SK-N-SH (cell line): ENCODE measurements around the gene YKT6. TPM values are rescaled to one million over a fixed set of nuclear protein-coding genes. Genes with fewer than 3 reads are reported as not detected.

Source experiments
- CTCF ChIA-PET: fragments of 300-600, 350-600 bp; formaldehyde crosslinking; extraction: SDS; loops from one replicate; lab custom pipeline; 2021; lab: Yijun Ruan, JAX
- POLR2A ChIA-PET: fragments of 350-600 bp; sonication (Branson Sonifier 250); formaldehyde crosslinking; extraction: SDS; loops from one replicate; lab custom pipeline; 2020; ENCODE audit warnings: antibody characterized with exemption, inconsistent platforms; lab: Yijun Ruan, JAX
- DNase-seq: peaks from one replicate; pipeline ENCODE4 v3.0.0; 2012
- H2AFZ ChIP-seq: fragments of 200-600 bp; sonication (generic); 2 replicates; pipeline ENCODE4 v1.8.1; 2016; ENCODE audit warnings: antibody characterized with exemption, mild to moderate bottlenecking, low read depth
- H3F3A ChIP-seq: fragments of 200-600 bp; sonication (generic); replicated peaks from 2 replicates; pipeline ENCODE3; 2016; ENCODE audit warnings: antibody characterized with exemption, mild to moderate bottlenecking; ENCODE audit not compliant: insufficient read depth
- H3K27ac ChIP-seq, 2 experiments: fragments of 200-500 bp in 1 of 2; fragments of 200-600 bp in 1 of 2; sonication (Bioruptor generic) in 1 of 2; sonication (generic), shearing (Covaris generic) in 1 of 2; 2 replicates each; pipeline versions ENCODE4 v1.5.1 to v1.6.1; 2014 to 2016; ENCODE audit warnings: low read depth in 2 of 2, inconsistent platforms in 1 of 2, low read length in 1 of 2, mild to moderate bottlenecking in 1 of 2, mixed read lengths in 1 of 2
- H3K27me3 ChIP-seq: fragments of 200-600 bp; sonication (generic), shearing (Covaris generic); 2 replicates; pipeline ENCODE4 v1.6.1; 2016; ENCODE audit warnings: mixed run types; ENCODE audit not compliant: insufficient read depth
- H3K36me3 ChIP-seq, 2 experiments: fragments of 200-500 bp in 1 of 2; fragments of 200-600 bp in 1 of 2; sonication (Bioruptor generic) in 1 of 2; sonication (generic) in 1 of 2; replicated peaks in 1 of 2; 2 replicates each; pipeline versions ENCODE3 to v1.5.1; 2014 to 2016; ENCODE audit warnings: low read length in 1 of 2, mild to moderate bottlenecking in 1 of 2; ENCODE audit not compliant: insufficient read depth in 2 of 2, control insufficient read depth in 1 of 2
- H3K4me1 ChIP-seq, 2 experiments: fragments of 200-500 bp in 1 of 2; fragments of 200-600 bp in 1 of 2; sonication (Bioruptor generic) in 1 of 2; sonication (generic), shearing (Covaris generic) in 1 of 2; 2 replicates each; pipeline versions ENCODE4 v1.5.1 to v1.6.1; 2014 to 2016; ENCODE audit warnings: low read depth in 1 of 2, low read length in 1 of 2, mixed run types in 1 of 2; ENCODE audit not compliant: insufficient read depth in 2 of 2, control insufficient read depth in 1 of 2
- H3K4me2 ChIP-seq: fragments of 200-600 bp; sonication (generic), shearing (Covaris generic); 2 replicates; pipeline ENCODE4 v1.6.1; 2017; ENCODE audit warnings: mixed run types
- H3K4me3 ChIP-seq, 2 experiments: fragments of 200-500 bp in 1 of 2; fragments of 200-600 bp in 1 of 2; sonication (Bioruptor generic) in 1 of 2; sonication (generic), shearing (Covaris generic) in 1 of 2; 2 replicates each; pipeline versions ENCODE4 v1.5.1 to v1.8.1; 2014 to 2016; ENCODE audit warnings: low read depth in 2 of 2, inconsistent platforms in 1 of 2, low read length in 1 of 2, mild to moderate bottlenecking in 1 of 2, mixed read lengths in 1 of 2, moderate library complexity in 1 of 2
- H3K79me2 ChIP-seq: fragments of 200-600 bp; sonication (generic); 2 replicates; pipeline ENCODE4 v1.8.1; 2017; ENCODE audit warnings: mild to moderate bottlenecking; ENCODE audit not compliant: insufficient read depth
- H3K9ac ChIP-seq: fragments of 200-600 bp; sonication (generic); 2 replicates; pipeline ENCODE4 v1.6.1; 2017; ENCODE audit warnings: mixed run types
- H3K9me2 ChIP-seq: fragments of 200-600 bp; sonication (generic); 2 replicates; pipeline ENCODE4 v1.6.1; 2017; ENCODE audit warnings: mixed run types
- H3K9me3 ChIP-seq: fragments of 200-600 bp; sonication (generic); 2 replicates; pipeline ENCODE4 v1.6.1; 2017; ENCODE audit warnings: mixed run types, mild to moderate bottlenecking, moderate library complexity
- H4K20me1 ChIP-seq: fragments of 200-600 bp; sonication (generic); 2 replicates; pipeline ENCODE4 v1.6.1; 2017; ENCODE audit warnings: mild to moderate bottlenecking, mixed run types; ENCODE audit not compliant: insufficient read depth
- CHD2 ChIP-seq: fragments of 150-350 bp; IDR thresholded peaks from 2 replicates; pipeline ENCODE4 v1.6.1; 2018; ENCODE audit warnings: low read length; ENCODE audit not compliant: partially characterized antibody
- ELF1 ChIP-seq: IDR thresholded peaks from 2 replicates; pipeline ENCODE4 v1.4.0; 2012
- EZH2phosphoT487 ChIP-seq: fragments of 200-600 bp; sonication (generic); IDR thresholded peaks from 2 replicates; pipeline ENCODE4 v1.6.1; 2017; ENCODE audit warnings: low read depth, mixed run types, mild to moderate bottlenecking, antibody characterized with exemption, moderate library complexity, borderline replicate concordance
- FOXJ3 ChIP-seq: sonication (generic); formaldehyde crosslinking; IDR thresholded peaks from 2 replicates; pipeline ENCODE4 v1.5.1; 2020; ENCODE audit warnings: mild to moderate bottlenecking, missing genetic modification reagents
- FOXM1 ChIP-seq: IDR thresholded peaks from 2 replicates; pipeline ENCODE4 v1.4.0; 2012; ENCODE audit warnings: low read depth, mild to moderate bottlenecking
- GATA2 ChIP-seq: sonication (generic); formaldehyde crosslinking; IDR thresholded peaks from 2 replicates; pipeline ENCODE4 v1.5.0; 2020; ENCODE audit warnings: mild to moderate bottlenecking, missing genetic modification reagents
- MXI1 ChIP-seq: IDR thresholded peaks from 2 replicates; pipeline ENCODE4 v1.6.1; 2012; ENCODE audit warnings: mild to moderate bottlenecking, low read depth, low read length, improper control_type of control experiment
- NFIC ChIP-seq: IDR thresholded peaks from 2 replicates; pipeline ENCODE4 v1.4.0; 2012; ENCODE audit warnings: borderline replicate concordance
- NRF1 ChIP-seq: IDR thresholded peaks from 2 replicates; pipeline ENCODE4 v1.6.1; 2012; ENCODE audit warnings: low read depth, mild to moderate bottlenecking, low read length
- PBX3 ChIP-seq: IDR thresholded peaks from 2 replicates; pipeline ENCODE4; 2012
- POLR2AphosphoS5 ChIP-seq: IDR thresholded peaks from 2 replicates; pipeline ENCODE4 v1.6.1; 2012; ENCODE audit warnings: low read depth, low read length
- RCOR1 ChIP-seq: fragments of 150-350 bp; IDR thresholded peaks from 2 replicates; pipeline ENCODE4 v1.6.1; 2017; ENCODE audit warnings: antibody characterized with exemption, low read length
- REST ChIP-seq: IDR thresholded peaks from 2 replicates; pipeline ENCODE4 v1.6.1; 2012; ENCODE audit warnings: mild to moderate bottlenecking, low read depth, low read length, moderate library complexity
- RFX5 ChIP-seq: IDR thresholded peaks from 2 replicates; pipeline ENCODE4 v1.6.1; 2012; ENCODE audit warnings: mild to moderate bottlenecking, improper control_type of control experiment, low read length
- SIN3A ChIP-seq: IDR thresholded peaks from 2 replicates; pipeline ENCODE4 v1.6.1; 2012; ENCODE audit warnings: low read depth, mild to moderate bottlenecking, low read length, moderate library complexity, borderline replicate concordance
- TEAD4 ChIP-seq: IDR thresholded peaks from 2 replicates; pipeline ENCODE4 v1.4.0; 2012; ENCODE audit warnings: mild to moderate bottlenecking, borderline replicate concordance; ENCODE audit not compliant: insufficient read depth
- WGBS: methylation state at CpG from one replicate; pipeline ENCODE4 v1.1.6; 2017; ENCODE audit warnings: low lambda C conversion rate; 5-methylcytosine and 5-hydroxymethylcytosine counted together
- polyA plus RNA-seq, 3 experiments: library from polyadenylated mRNA; depleted of rRNA; stranded (reverse); fragments of >200 nt; gene quantifications; 2 replicates each; pipeline ENCODE4 v1.2.3, GENCODE V29; 2012
- TF ChIP-seq, protein P1 (sequence below): fragments of 150-350 bp; IDR thresholded peaks from 2 replicates; pipeline ENCODE4 v1.6.1; 2017; ENCODE audit warnings: antibody characterized with exemption, low read length, low read depth, borderline replicate concordance
- TF ChIP-seq, protein P2 (sequence below): fragments of 200-600 bp; sonication (generic); IDR thresholded peaks from 2 replicates; pipeline ENCODE4 v1.6.1; 2017; ENCODE audit warnings: antibody characterized with exemption, mild to moderate bottlenecking, moderate library complexity
- TF ChIP-seq, protein P3 (sequence below): fragments of 150-350 bp; IDR thresholded peaks from 2 replicates; pipeline ENCODE4 v1.6.1; 2016; ENCODE audit warnings: mild to moderate bottlenecking, low read depth, low read length
- TF ChIP-seq, protein P4 (sequence below): IDR thresholded peaks from 2 replicates; pipeline ENCODE4 v1.4.0; 2012; ENCODE audit warnings: low read depth

The YKT6 gene
- polyA plus RNA-seq, 1 of the 3 experiments (the other 2 are of a cell fraction) = 170 TPM

- H3K9me2 ChIP-seq = no peaks in the 10 kb centered on the region
- H3K4me1 ChIP-seq = peaks cover 0 to 5% of the 10 kb centered on the region in 2 experiments; a peak in 1 of 4 replicates
- no peak overlapping the region for H2AFZ ChIP-seq
- WGBS = 87% methylated on average over 7 of the region's 7 CpGs
- H3K9ac ChIP-seq = no peak overlapping the region
- no peak overlapping the region for H3K4me2 ChIP-seq
- DNase-seq = no peak
- H3K9me3 ChIP-seq = no peaks in the 10 kb centered on the region
- peaks cover 86 to 94% of the 10 kb centered on the region in 2 experiments for H3K36me3 ChIP-seq
- H3K27ac ChIP-seq = no peak overlapping the region
- peaks cover 41% of the 10 kb centered on the region for H4K20me1 ChIP-seq
- H3F3A ChIP-seq = peaks cover 8% of the 10 kb centered on the region
- H3K4me3 ChIP-seq = no peak overlapping the region
- H3K27me3 ChIP-seq = no peaks in the 10 kb centered on the region
- peaks cover 46% of the 10 kb centered on the region for H3K79me2 ChIP-seq
- POLR2A ChIA-PET = no interaction called here
- no peak for TF ChIP-seq NFIC
- TF ChIP-seq REST = no peak
- TF ChIP-seq CHD2 = no peak
- no peak for TF ChIP-seq TEAD4
- TF ChIP-seq ELF1 = no peak
- no peak for TF ChIP-seq PBX3
- no peak for TF ChIP-seq SIN3A
- TF ChIP-seq EZH2phosphoT487 = no peak
- TF ChIP-seq NRF1 = no peak
- no peak for TF ChIP-seq FOXJ3 (CRISPR knock-in tag)
- no peak for TF ChIP-seq RCOR1
- no peak for TF ChIP-seq POLR2AphosphoS5
- TF ChIP-seq FOXM1 = no peak
- TF ChIP-seq RFX5 = no peak
- TF ChIP-seq, protein P1, sequence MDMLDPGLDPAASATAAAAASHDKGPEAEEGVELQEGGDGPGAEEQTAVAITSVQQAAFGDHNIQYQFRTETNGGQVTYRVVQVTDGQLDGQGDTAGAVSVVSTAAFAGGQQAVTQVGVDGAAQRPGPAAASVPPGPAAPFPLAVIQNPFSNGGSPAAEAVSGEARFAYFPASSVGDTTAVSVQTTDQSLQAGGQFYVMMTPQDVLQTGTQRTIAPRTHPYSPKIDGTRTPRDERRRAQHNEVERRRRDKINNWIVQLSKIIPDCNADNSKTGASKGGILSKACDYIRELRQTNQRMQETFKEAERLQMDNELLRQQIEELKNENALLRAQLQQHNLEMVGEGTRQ = no peak
- TF ChIP-seq, protein P2, sequence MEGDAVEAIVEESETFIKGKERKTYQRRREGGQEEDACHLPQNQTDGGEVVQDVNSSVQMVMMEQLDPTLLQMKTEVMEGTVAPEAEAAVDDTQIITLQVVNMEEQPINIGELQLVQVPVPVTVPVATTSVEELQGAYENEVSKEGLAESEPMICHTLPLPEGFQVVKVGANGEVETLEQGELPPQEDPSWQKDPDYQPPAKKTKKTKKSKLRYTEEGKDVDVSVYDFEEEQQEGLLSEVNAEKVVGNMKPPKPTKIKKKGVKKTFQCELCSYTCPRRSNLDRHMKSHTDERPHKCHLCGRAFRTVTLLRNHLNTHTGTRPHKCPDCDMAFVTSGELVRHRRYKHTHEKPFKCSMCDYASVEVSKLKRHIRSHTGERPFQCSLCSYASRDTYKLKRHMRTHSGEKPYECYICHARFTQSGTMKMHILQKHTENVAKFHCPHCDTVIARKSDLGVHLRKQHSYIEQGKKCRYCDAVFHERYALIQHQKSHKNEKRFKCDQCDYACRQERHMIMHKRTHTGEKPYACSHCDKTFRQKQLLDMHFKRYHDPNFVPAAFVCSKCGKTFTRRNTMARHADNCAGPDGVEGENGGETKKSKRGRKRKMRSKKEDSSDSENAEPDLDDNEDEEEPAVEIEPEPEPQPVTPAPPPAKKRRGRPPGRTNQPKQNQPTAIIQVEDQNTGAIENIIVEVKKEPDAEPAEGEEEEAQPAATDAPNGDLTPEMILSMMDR = no peak
- TF ChIP-seq, protein P3, sequence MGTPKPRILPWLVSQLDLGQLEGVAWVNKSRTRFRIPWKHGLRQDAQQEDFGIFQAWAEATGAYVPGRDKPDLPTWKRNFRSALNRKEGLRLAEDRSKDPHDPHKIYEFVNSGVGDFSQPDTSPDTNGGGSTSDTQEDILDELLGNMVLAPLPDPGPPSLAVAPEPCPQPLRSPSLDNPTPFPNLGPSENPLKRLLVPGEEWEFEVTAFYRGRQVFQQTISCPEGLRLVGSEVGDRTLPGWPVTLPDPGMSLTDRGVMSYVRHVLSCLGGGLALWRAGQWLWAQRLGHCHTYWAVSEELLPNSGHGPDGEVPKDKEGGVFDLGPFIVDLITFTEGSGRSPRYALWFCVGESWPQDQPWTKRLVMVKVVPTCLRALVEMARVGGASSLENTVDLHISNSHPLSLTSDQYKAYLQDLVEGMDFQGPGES = no peak
- no peak for TF ChIP-seq MXI1
- TF ChIP-seq GATA2 = no peak
- TF ChIP-seq, protein P4, sequence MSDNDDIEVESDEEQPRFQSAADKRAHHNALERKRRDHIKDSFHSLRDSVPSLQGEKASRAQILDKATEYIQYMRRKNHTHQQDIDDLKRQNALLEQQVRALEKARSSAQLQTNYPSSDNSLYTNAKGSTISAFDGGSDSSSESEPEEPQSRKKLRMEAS = no peak
- CTCF ChIA-PET = interaction anchor here (1.0 to 2.6 kb wide), 3 partner anchors 12 to 358 kb away, joined by 4 to 11 read pairs (median 5); no protein-coding TSS in a partner anchor
Observed at GRCh38 chr7:44208085-44208484, 7.3 kb downstream of the YKT6 start.
